MCF 10A (cell line): ENCODE measurements around the gene MYOM1. TPM values are rescaled to one million over a fixed set of nuclear protein-coding genes. Genes with fewer than 3 reads are reported as not detected.

Experiments used
- BruUV-seq: library from RNA; stranded (reverse); fragments of 400-500 nt; replicated peaks from 2 replicates; lab custom pipeline; 2021; lab: Mats Ljungman, UMichigan
- CTCF ChIA-PET: fragments of 300-600 bp; sonication (Branson Sonifier 250); formaldehyde crosslinking; extraction: SDS; loops from one replicate; lab custom pipeline; 2021; ENCODE audit warnings: antibody characterized with exemption, inconsistent platforms; lab: Yijun Ruan, JAX
- POLR2A ChIA-PET: fragments of 300-600, 350-650 bp; sonication (Branson Sonifier 250); formaldehyde crosslinking; extraction: SDS; loops from one replicate; lab custom pipeline; 2020; ENCODE audit warnings: antibody characterized with exemption, inconsistent platforms; lab: Yijun Ruan, JAX
- DNase-seq: peaks from one replicate; pipeline ENCODE4 v3.0.0-alpha.2; 2018; ENCODE audit not compliant: unreplicated experiment
- H3K27ac Mint-ChIP-seq: one replicate; pipeline ENCODE4 v1.8.0; 2022; ENCODE audit warnings: mild to moderate bottlenecking, low read depth, mixed read lengths; ENCODE audit not compliant: unreplicated experiment
- H3K27me3 Mint-ChIP-seq: one replicate; pipeline ENCODE4 v1.8.0; 2022; ENCODE audit warnings: mixed read lengths; ENCODE audit not compliant: insufficient read depth, unreplicated experiment
- H3K36me3 Mint-ChIP-seq: one replicate; pipeline ENCODE4 v1.8.0; 2022; ENCODE audit warnings: mild to moderate bottlenecking, moderate library complexity, mixed read lengths; ENCODE audit not compliant: insufficient read depth, unreplicated experiment
- H3K4me1 Mint-ChIP-seq: one replicate; pipeline ENCODE4 v1.8.0; 2022; ENCODE audit warnings: mixed read lengths; ENCODE audit not compliant: insufficient read depth, unreplicated experiment
- H3K4me3 Mint-ChIP-seq: one replicate; pipeline ENCODE4 v1.8.0; 2022; ENCODE audit warnings: mild to moderate bottlenecking, moderate library complexity, mixed read lengths; ENCODE audit not compliant: unreplicated experiment
- H3K9me3 Mint-ChIP-seq: one replicate; pipeline ENCODE4 v1.8.0; 2022; ENCODE audit warnings: mixed read lengths; ENCODE audit not compliant: unreplicated experiment
- intact Hi-C: fragments of 100-400 bp; cut with micrococcal nuclease; formaldehyde crosslinking; loops from 2 replicates; pipeline ENCODE4 v1.14.1; 2022
- total RNA-seq: library from RNA; stranded (reverse); gene quantifications from 2 replicates; pipeline ENCODE4 v1.2.3, GENCODE V29; 2022
- TF ChIP-seq, protein P1 (sequence below): fragments of 200-600 bp; IDR thresholded peaks from one replicate; pipeline ENCODE4 v1.8.0; 2022; ENCODE audit warnings: antibody characterized with exemption, mild to moderate bottlenecking; ENCODE audit not compliant: unreplicated experiment

Gene MYOM1
- total RNA-seq, 1 experiment from 2014 or later: 0.21 TPM

DNA sequence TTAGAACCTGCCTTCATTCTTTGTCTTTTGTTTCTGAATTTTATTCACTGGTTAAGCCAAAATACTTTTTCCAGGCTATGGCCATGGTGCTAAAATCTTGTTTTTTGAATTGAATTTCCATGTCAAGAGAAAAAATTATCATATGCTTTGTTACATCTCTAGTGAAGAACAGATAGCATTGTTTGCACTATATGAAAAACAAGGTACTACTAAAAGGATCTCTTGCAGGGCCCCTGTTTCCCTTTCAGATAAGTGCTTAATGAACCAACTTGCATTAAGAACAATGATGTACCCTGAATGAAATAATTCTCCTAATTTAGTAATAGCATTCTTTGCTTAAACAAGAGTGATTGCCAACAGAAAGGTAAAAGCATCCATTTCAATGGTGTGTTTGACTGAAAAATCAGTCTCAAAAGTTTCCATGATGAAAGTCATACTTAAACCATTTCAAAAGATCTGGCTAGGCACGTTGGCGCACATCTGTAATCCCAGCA, 37.9 kb upstream of the MYOM1 start:
- no peak overlapping the region for H3K27ac Mint-ChIP-seq
- no peak overlapping the region for H3K4me3 Mint-ChIP-seq
- POLR2A ChIA-PET: interaction anchor here (0.9 to 3.3 kb wide), 4 partner anchors 10 to 346 kb away, joined by 4 to 42 read pairs (median 9); partner anchors contain the start of gene MYL12A
- TF ChIP-seq, protein P1, sequence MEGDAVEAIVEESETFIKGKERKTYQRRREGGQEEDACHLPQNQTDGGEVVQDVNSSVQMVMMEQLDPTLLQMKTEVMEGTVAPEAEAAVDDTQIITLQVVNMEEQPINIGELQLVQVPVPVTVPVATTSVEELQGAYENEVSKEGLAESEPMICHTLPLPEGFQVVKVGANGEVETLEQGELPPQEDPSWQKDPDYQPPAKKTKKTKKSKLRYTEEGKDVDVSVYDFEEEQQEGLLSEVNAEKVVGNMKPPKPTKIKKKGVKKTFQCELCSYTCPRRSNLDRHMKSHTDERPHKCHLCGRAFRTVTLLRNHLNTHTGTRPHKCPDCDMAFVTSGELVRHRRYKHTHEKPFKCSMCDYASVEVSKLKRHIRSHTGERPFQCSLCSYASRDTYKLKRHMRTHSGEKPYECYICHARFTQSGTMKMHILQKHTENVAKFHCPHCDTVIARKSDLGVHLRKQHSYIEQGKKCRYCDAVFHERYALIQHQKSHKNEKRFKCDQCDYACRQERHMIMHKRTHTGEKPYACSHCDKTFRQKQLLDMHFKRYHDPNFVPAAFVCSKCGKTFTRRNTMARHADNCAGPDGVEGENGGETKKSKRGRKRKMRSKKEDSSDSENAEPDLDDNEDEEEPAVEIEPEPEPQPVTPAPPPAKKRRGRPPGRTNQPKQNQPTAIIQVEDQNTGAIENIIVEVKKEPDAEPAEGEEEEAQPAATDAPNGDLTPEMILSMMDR: no peak
- CTCF ChIA-PET: interaction anchor here (0.6 kb wide), 1 partner anchor 631 kb away, joined by 5 read pairs; no protein-coding TSS in a partner anchor
- no peak for DNase-seq
- peaks cover 70% of the 10 kb centered on the region for H3K36me3 Mint-ChIP-seq
- H3K27me3 Mint-ChIP-seq: no peaks in the 10 kb centered on the region
- peaks cover 23% of the 10 kb centered on the region for H3K4me1 Mint-ChIP-seq
- intact Hi-C loops: no loop called here
- BruUV-seq: no TSS peak
- H3K9me3 Mint-ChIP-seq: no peaks in the 10 kb centered on the region

DNA sequence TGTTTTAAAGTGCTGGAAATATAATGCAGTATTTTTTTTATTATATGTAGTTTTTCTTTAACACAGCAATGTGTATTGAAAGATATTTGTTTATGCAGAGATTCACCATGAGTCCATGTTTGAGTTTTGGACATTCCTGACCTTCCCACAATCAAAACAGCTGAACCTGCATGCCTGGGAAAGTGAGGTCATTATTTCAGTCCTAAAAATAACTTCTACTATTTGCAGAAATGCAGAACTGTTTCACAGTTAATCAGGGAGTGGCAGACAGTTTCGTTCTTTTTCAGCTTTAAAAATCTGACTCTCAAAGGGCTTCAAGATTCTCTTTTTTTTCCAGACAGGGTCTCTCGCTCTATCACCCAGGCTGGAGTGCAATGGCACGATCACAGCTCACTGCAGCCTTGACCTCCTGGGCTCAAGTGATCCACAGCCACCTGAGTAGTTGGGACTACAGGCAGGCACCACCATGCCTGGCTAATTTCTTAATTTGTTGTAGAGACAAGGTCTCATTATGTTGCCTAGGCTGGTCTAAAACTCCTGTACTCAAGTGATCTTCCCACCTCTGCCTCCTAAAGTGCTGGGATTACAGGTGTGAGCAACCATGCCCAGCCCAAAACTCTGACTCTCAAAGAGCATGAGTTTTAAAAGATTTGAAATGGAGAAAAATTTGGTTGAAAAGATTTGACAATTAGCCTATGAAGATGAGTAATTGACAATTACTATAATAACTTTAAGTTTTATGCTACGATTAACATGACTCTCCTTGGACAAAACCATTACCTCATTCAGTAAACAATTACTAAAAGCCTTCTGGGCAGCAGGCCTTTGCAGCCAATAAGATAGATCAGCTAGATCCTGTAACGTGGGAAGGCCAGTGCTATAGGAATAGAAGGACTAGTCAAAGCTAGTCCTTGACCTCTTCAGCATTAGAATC, 37.2 kb upstream of the MYOM1 start:
- H3K27ac Mint-ChIP-seq: peak overlapping the region; percentile 44
- no TSS peak for BruUV-seq
- H3K4me3 Mint-ChIP-seq: no peak overlapping the region
- peaks cover 73% of the 10 kb centered on the region for H3K36me3 Mint-ChIP-seq
- intact Hi-C loops: no loop called here
- ChIA-PET CTCF (interaction anchor here (0.6 to 1.3 kb wide), 4 partner anchors 9 to 632 kb away, joined by 3 to 5 read pairs (median 4); no protein-coding TSS in a partner anchor), POLR2A (interaction anchor here (0.6 to 3.3 kb wide), 9 partner anchors 10 to 380 kb away, joined by 3 to 42 read pairs (median 5); partner anchors contain the start of gene MYL12A)
- TF ChIP-seq, protein P1: no peak
- no peaks in the 10 kb centered on the region for H3K9me3 Mint-ChIP-seq
- DNase-seq: no peak
- H3K27me3 Mint-ChIP-seq: no peaks in the 10 kb centered on the region
- H3K4me1 Mint-ChIP-seq: peaks cover 23% of the 10 kb centered on the region

DNA sequence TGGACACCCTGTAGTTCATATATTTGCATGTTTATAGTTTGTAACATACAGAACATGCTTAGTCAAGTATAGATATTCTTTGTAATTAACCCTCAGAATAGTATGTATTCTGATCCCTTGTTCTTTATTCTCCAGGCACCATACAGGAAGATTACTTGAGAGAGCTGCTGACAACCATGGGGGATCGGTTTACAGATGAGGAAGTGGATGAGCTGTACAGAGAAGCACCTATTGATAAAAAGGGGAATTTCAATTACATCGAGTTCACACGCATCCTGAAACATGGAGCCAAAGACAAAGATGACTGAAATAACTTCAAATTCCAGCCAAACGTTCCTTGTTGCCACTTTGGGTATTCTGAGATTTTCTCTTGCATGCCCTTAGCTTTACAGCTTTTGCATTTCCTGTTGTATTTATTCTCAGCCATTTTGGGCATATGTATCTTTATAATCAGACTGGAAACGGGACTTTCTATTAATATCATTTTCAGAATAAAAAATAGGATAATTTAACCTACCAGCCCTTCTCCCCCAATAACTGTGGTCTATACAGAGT, 35.9 kb upstream of the MYOM1 start:
- Mint-ChIP-seq H3K27ac (peak overlapping the region; percentile 44), H3K4me1 (peaks cover 21% of the 10 kb centered on the region), H3K9me3 (no peaks in the 10 kb centered on the region), H3K27me3 (no peaks in the 10 kb centered on the region), H3K4me3 (no peak overlapping the region), H3K36me3 (peaks cover 83% of the 10 kb centered on the region)
- no peak for DNase-seq
- ChIA-PET CTCF (interaction anchor here (1.0 to 1.3 kb wide), 3 partner anchors 7 to 411 kb away, joined by 3 to 5 read pairs (median 5); no protein-coding TSS in a partner anchor), POLR2A (interaction anchor here (1.0 to 3.3 kb wide), 8 partner anchors 8 to 348 kb away, joined by 3 to 42 read pairs (median 4); partner anchors contain the start of gene MYL12A)
- intact Hi-C loops: no loop called here
- TF ChIP-seq, protein P1: no peak
- no TSS peak for BruUV-seq
